ENCODE results near the gene MAP3K7CL. TPM values are rescaled to one million over a fixed set of nuclear protein-coding genes. Genes with fewer than 3 reads are reported as not detected.
A peak's percentile ranks its signal among the peaks of the same experiment; 100 is the strongest.

MAP3K7CL gene, protein sequence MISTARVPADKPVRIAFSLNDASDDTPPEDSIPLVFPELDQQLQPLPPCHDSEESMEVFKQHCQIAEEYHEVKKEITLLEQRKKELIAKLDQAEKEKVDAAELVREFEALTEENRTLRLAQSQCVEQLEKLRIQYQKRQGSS
- total RNA-seq (2014; rRNA removed; shearing (Covaris generic)), result 22.6 and 35.8 TPM in 2 replicates

DNA sequence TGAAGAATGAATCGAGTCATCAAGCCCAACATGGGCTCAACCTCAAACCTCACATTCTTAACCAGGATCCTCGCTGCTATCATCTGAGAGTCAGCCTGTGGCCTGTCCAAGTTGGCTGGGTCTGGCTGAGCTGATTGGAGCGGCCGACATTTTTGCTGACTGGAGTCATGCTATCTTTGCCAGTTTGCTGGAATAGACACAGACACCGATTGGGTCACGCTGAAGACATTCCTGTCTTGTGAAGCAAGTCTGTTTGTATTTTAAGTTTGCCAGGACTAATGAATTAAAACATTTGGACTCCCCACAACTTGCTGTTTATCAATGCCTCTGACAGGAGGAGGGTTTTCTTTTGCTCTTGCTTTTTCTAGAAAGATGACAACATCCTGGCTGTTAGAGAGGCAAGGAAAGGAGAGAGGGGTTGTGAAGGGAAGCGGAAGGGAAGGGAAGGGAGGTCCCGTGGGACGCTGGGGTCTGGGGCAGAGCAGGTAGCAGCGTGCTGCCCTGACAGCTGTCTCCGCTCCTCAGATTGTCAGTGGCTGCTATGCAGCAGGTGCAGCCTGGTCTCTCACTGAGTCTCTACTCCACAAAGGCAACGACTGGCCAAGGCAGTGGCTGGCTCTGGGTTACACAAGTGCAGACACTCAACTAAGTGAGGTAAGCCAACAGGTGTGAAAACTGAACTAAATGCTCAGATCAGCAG is at the start of gene MAP3K7CL:
TSS of gene MAP3K7CL (plus strand) at position 375 of the 700 bp plus-strand sequence. CDS start 2,701 bp downstream, outside the sequence.
- peak; percentile 97 for DNase-seq (ENCODE audit: low read depth)

DNA sequence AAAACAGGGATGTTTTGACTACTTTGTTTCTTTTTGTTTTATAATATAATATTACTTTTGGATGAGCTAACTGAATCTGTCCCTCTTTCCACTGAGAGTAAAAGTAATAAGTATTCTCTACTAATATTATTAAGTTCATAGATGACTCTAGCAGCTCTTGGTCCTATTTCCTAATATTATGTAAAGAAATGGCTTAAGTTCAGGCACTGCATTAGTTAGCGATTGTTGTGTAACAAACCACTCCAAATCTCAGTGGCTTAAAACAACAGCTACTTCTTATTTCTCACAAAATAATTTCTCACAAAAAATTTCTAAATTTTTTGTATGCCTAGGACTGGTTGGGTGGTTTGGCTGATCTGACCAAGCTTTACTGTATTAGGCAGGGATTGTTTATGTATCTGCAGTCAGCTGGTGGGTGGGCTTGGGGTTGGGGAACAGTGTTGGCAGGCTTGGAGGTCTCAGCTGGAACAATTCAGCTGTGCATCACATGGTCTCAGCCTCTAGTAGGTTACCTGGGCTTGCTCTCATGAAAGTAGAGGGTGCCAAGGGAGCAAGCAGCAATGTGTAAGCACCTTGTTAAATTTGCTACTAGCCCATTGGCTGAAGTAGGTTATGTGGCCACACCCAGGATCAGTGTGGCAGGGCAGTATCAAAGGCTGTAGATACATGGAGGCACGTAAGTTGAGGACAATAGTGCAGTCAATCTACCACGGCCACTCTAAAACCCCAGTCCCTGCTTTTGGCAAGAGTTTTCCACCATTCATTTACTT is 48.2 kb upstream of the MAP3K7CL start:
- no peak for DNase-seq (ENCODE audit: low read depth)

DNA sequence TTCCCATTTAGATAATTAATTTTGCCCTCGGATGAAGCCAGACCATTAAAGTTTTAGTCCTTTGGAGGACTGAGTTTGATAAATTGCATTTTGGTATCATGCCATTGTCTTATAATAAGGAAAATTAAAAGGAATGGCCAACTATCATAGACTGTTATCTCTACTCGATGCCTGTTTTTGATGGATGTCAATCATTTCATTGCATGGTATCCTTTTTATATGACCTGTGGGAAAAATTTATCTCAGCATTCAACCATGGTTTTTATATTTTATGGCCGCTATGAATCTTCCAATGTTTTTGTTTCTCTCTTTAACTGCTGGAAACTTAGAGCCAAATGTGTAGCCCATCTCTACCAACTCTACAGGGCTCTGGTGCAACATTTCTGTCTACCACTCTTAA is 47.1 kb upstream of the MAP3K7CL start:
- DNase-seq (ENCODE audit: low read depth), result no peak

DNA sequence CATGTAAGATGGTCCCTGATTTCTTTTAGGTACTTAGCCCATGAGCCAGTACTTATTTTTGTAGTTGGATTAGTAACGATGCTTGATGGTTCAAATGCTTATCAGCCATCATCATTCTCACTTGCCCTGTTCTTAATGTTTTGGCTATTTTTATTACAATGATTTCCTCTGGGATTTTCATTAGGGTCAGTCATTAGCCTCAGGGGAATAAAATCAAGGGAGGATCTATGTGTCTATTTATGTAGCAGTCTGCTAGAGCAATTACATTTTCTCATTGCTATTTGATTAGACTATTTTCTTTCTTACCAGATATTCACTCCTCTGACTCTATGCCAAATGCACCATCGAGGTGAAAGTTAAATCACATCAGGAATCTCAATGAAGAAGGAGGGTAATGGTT is 46.1 kb upstream of the MAP3K7CL start:
- DNase-seq (ENCODE audit: low read depth), result no peak

DNA sequence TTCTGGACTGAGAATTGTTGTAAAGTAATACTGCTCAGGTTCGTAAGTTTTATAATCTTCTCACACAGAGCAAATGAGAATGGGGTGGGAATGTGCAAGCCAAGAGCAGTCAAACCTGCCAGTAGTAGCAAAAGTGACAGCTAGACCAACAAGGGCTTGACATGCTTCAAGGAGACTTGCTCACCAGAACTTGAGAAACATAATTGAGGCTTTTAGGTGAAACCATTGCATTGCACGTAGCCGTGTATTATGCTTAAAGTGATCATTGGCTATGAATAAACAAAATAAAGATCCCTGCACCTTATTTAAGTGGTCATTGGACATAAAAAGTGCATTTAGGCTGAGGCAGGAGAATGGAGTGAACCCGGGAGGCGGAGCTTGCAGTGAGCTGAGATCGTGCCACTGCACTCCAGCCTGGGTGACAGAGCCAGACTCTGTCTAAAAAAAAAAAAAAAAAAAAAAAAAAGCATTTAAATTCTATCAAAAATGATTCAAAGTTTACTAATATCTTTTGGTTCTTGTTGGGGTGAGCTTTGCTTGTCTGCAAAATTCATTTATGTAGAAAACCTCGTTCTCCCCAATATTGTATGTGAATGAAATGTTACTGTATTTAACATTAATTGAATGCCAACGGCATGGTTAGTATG is 45.2 kb upstream of the MAP3K7CL start:
- no peak for DNase-seq (ENCODE audit: low read depth)

DNA sequence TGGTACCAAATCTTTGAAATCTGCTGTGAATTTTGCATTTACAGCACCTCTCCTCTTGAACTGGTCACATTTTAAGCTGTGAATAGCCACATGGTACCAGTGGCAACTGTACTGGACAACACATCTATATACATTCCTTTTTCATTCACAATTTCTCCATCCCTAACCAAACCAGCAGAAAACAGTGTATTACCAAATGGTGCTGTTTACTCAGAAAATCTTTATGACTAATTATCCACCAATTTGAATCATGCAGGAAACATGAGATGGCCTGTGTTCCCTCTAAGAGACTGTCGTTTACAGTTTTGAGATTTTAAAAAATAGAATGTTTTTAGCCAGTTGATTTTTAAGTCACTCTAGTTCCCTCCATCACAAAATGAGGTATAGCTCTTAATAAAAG is 39.4 kb upstream of the MAP3K7CL start:
- DNase-seq (ENCODE audit: low read depth), result peak; percentile 36

DNA sequence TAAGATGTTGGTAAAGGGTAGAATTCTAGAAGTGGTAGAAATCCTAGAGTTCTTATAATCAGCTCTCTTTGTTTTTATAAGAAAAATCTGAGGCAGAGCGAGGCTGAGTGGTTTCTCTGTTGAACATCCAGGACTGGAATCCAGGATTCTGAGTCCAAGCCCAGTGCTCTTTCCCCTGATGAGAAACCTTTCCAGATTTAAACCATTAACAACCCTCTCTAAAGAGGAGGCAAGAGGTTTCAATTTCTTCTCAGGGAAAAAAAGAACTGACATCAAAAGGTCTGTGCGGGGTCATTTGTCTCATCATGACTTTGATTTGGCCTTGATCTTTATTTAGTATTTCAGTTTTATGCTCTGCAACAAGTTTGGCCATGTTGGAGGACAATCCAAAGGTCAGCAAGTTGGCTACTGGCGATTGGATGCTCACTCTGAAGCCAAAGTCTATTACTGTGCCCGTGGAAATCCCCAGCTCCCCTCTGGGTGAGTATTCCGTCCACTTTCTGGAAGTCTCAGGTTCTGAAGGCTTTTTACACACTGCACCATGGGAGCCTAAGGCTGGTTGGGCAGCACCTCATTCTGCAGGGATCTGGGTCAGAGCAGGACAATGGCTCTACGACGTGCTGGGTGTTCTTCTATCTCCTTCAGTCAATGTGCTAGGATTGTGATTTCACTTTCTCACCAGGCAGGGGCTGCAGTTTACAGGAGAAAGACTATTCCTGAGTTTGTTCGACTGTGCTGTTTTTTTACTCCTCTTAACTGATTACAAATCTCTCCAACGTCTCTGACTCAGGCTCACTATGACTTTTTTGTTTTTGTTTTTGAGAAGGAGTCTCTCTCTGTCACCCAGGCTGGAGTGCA is 38.1 kb upstream of the MAP3K7CL start:
- peak; percentile 41 for DNase-seq (ENCODE audit: low read depth)

DNA sequence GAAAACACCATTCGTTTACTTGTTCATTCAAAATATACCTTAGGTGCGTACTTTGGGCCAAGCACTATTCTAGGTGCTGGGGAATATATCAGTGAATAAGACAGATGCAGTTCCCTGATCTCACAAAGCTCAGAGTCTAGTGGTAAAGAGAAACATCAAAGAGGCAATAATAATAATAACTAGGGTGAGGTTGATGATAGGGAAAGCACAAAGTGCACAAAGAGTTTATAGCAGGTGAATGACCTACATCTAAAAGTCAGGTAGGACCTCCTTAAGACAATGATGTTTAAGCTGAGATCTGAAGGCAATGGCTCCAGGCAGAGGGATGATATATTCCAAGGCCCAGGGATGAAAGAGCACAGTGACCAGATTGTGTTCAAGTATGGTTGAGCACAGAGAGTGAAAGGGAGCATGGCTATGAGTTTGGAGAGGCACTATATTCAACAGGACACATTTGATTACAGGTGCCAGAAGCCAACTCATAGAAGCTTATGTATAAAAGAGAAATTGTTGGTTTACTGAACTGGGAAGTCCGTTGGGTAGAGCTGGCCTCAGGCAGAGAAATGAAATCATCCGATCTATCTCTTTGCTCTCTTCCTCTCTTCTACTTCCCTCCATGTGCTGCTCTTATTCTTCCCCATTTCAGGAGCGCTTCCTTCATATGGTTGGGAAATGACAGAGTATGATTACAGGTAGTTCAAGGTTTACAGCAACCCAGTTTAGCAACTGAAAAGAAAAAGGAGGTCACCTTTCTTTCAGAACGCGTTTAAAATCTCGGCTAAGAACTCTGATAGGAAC is 34.0 kb upstream of the MAP3K7CL start:
- no peak for DNase-seq (ENCODE audit: low read depth)

DNA sequence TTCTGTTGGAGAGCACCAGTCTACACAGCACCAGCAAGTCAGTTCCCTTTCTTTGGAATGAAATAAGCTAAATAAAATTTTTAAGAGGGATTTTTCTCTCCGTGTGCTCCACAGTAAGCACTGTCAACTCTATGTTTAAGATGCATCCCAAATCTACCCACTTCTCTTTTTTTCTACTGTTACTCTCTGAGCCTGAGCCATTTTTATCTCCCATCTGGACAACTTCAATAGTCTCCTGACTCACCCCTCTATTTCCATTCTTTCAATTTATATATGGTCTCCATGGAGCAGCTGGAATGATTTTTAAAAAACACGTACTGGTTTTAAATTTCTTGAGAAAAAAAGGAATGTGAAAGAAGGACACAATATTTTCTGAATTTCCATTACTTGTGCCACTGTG is 32.3 kb upstream of the MAP3K7CL start:
- DNase-seq (ENCODE audit: low read depth), result no peak

DNA sequence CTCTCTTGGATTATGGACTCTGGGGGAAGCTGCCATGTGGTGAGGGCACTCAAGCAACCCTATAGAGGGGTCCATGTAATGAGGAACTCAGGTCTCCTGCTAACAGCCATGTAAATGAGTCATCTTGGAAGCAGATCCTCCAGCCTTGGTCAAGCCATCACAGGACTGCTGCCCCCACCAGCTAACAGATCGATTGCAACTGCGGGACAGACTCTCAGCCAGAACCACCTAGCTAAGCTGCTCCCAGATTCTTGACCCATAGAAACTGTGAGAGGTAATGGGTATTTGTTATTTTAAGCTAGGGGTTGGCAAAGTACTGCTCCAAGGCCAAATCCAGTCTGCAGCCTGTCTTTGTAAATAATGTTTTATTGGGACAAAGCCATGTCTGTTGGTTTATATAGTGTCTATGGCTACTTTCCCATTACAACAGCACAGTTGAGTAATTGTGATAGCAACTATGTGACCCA is 27.6 kb upstream of the MAP3K7CL start:
- DNase-seq (ENCODE audit: low read depth), result no peak

DNA sequence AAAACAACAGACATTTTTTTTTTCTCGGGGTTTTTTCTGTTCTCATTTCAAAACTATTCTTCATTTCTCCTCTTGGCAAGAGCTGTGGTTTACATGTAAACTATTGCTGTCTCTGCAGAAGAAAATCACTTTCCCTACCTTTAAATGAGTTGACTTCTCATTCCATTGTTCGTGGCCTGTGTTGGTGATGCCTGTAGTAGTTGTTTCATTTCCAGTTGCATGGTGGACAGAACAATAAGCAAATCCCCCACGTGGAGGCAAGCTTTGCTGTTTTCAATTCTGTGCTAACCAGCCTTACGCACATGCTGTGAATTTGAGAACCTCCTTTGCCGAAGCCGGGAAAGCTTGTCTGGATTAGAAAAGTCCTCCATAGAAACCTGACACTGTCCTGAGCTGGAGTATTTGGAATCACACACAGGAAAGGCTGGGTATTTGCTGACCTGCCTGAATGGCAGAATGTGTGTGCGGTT is 26.2 kb upstream of the MAP3K7CL start:
- DNase-seq (ENCODE audit: low read depth), result peak; percentile 20

DNA sequence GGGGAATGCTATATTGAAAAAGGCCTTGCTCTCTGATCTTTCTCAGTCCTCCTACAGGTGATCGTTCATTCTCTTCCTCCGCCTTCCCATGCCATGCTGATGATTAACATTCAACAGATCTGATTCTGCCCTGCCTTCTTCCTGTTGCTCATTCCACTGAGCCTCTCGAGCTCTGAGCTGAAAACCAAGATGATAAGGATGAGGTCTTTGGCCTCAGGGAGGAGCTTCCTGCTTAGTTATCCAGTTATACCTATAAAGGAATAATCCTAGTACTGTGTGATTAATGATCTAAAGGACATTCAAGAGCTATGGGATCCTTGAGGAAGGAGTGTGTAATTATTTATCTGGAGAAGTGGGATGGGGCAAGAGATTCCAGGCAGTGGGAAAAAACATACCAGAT is 25.2 kb upstream of the MAP3K7CL start:
- DNase-seq (ENCODE audit: low read depth), result peak; percentile 82

DNA sequence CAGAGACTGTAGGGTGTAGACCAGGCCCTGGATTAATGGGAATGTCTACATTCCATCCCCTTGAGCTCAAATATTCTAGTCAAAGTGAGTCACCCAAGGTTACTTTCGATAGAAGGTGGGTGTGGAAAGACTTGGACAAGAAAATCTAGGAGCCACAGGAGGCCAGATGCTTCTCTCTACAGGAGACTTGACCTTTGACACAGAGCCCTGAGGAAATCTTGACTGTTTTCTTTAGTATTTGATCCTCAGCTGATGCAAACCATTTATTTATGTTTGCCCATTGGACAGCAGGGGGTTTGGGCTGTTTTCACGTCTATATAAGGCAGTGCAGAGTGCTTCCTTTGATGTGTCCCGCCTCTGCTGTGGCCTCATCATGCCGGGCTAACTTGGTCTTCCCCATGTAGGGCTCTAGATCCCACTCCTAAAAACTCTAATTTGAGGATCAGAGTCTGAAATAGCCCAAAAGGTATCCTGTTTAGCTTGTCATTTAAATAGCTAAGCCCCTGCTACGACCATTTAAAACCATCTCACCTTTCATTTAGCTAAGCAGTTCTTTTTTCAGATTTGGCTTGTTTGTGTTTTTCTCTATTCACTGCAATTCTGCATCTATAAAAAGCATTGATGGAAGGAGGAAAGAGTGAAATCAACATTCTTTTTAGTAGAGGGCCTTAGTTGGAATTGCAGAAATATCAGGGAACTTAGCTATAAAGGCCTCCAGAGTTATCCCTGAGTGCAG is 15.5 kb upstream of the MAP3K7CL start:
- peak; percentile 75 for DNase-seq (ENCODE audit: low read depth)

DNA sequence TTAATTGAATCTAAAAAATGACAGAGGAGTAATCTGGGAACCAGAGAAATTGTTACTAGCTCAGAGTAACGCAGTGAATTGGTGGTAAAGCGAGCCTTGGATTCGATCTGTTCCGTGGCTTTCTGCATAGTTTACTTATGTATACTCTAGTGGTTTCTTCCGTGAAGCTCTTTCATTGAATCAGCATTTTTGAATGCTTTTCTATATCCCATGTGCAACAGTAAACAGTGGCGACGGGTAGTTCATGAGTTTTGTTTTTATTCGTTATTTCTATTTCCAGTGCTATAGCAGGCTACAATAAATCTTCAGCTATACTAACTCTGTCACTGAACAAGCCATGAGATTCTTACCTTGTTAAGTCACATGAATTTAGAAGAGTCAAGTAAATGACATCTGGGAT is 14.5 kb upstream of the MAP3K7CL start:
- no peak for DNase-seq (ENCODE audit: low read depth)

DNA sequence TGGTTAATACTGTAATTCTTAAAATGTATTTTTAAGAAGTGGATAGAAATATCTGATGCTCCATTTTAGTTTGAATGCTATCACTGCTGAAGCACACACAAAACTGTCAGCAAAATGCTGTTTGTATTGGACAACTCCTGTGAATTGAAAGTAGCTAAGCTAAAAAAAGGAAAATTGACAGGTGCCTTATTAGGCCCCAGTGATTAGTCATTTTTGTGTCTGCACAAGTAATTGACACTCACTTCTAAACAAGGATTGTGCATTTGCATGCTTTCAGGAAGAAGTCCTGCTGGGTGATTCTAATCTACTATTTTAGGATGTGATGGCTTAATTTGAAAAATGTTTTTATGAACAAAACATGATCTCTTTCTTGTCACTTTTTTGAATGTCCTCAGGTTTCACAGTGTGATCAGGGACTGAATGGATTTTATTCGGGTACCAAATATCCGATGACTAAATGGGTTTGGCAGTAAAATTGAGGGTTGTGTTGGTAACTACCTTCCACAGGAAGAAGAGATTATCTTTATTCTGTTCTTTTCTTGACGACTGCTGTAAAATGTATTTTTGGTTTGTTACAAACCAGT is 13.0 kb upstream of the MAP3K7CL start:
- DNase-seq (ENCODE audit: low read depth), result no peak

DNA sequence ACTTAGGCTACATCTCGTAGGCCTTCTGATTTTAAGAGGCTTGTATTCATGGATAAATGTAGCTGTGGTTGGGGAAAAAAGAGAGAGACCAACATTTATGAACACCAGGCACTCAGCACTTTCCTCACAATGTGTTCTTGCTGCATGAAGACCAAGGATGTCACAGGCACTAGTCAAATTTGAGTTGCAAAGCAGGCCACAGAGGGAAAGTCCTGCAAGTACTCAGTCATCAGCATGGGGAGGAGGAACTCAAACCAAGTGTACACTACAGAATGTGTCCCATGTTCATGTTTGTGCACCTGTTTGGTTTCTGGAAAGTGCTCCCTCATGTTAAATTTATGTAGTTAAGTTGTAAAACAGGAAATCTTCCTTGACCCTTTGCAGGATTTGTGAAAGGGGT is 8.7 kb upstream of the MAP3K7CL start:
- no peak for DNase-seq (ENCODE audit: low read depth)

DNA sequence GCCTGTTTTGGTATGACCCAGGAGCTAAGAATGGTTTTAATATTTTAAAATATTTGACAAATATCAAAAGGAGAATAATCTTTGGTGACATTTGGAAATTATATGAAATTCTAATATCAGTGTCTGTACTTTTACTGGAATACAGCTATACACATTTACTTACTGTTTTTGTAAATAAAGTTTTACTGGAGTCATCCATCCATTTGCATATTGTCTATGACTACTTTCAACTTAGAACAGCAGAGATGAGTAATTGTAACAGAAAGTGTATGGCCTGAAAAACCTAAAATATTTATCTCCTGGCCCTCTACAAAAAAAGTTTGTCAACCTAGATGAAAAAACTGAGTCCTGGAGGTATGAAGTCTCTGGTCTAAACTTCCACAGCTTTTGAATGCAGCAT is 5.8 kb upstream of the MAP3K7CL start:
- no peak for DNase-seq (ENCODE audit: low read depth)

DNA sequence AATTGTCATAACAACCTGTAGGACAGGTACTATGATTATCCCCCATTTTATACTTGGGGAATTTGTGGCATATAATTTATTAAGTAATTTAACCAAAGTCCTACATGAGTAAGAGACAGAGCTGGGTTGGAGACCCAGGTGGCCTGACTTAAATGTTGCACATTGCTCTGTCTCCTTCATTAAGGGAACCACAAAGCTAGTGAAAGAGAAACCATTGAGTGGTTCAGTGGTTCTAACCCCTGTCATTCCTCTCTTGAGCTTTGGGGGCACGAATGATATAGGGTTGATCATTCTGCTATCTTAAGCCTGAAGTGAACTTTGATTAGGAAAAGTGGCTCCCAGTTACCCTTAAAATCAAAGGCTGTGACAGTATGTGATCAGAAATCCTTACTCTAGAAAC is 5.3 kb upstream of the MAP3K7CL start:
- no peak for DNase-seq (ENCODE audit: low read depth)

DNA sequence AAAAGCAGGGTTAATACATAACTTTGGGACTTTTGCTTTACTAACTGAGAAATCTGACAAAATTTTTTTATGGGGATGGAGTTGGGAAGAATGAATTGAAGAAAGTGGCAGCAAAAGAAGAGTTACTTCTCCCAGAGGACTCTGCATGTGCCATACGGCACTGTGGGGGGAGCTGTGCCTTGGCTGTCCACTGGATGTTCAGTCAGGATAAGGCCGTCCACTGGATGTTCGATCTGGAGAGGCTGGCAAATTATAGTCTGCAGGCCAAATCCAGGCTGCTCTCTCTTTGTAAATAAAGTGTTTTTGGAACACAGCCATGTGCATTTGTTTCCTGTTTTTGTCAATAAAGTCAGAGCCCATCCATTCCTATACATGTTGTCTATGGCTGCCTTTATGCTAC is 4.5 kb upstream of the MAP3K7CL start:
- no peak for DNase-seq (ENCODE audit: low read depth)
